GM19240 (cell line): ENCODE results near the gene GRIK2.
"Not testable (repeated sequence)": the region's sequence is repeated elsewhere in the genome, so short reads cannot be mapped to it uniquely, and the experiment has no call there.

ENCODE experiments used
- DNase-seq: peaks from one replicate; pipeline ENCODE4 v3.0.0; 2011; ENCODE audit warnings: low spot score; ENCODE audit not compliant: insufficient read length

Gene GRIK2

DNA sequence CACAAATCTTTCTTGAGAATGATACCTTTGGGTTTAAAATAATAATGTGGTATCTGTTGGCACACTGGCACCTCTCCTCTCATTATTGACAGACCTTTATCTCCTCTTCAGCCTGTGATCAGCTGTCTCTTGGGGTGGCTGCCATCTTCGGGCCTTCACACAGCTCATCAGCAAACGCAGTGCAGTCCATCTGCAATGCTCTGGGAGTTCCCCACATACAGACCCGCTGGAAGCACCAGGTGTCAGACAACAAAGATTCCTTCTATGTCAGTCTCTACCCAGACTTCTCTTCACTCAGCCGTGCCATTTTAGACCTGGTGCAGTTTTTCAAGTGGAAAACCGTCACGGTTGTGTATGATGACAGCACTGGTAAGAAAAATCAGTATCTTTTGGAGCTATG is 232.8 kb downstream of the GRIK2 start:
- no peak for DNase-seq

DNA sequence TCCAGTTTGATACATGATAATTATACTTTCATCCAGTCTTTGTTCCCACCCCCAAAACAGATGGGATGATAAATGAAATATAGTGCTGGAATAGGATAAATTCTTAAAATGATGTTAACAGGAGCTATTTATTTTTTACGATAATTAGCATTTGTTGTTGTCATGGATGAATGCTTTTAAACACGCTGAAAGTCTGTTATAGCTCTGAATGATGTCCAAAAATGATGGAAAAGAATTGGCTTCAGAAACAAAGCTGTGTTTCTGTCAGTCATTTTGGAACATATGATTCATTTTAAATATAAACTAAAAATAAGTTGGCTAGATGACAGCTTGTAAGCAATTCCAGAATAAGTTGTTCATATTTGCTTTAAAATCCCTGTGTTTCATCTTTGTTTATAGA is 237.4 kb downstream of the GRIK2 start:
- DNase-seq = no peak

DNA sequence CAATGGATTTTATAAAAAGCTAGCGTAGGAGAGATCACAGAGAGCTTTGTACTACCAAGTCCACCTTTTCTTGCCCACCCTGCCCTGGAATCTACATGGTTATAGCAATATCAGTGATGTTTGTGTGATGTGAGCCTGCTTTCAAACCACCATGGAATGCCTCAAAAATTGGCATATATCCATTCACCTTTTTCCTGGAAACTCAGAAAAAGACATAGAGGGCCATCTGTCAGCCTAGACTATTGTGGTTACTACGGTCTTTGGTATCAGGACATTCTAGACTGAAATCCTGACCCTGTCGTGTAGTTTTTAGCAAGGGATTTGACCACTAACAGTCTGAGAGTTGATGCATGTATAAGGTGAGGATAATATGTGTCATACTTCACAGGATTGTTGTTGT is 239.6 kb downstream of the GRIK2 start:
- no peak for DNase-seq

DNA sequence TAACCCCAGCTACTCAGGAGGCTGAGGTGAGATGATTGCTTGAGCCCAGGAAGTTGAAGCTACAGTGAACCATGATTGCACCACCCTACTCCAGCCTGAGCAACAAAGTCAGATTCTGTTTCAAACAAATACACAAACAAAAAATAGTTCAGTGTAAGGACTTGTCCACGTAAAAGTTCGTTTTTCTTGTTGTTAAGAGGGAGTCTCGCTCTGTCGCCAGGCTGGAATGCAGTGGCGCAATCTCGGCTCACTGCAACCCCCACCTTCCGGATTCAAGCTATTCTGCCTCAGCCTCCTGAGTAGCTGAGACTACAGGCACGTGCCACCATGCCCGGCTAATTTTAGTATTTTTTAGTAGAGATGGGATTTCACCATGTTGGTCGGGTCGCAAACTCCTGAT is 245.4 kb downstream of the GRIK2 start:
- not testable (repeated sequence) for DNase-seq

DNA sequence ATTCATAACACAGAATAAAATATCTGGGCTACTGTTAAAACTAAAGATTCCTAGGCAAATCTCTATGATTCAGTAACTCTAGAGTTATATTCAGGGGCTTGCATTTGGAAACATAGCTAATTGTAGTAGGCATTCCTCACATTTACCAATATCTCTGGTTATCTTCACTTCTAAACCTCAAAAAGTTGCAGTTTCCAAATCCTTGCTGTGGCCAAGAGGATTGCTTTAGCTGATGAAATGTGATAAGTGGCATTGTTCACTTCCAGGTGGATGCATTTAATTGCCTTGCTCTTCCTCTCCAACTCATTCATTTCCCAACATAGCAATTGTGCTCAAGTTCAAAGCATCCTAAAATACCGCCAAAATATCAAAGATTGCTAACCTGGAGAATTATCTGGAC is 246.6 kb downstream of the GRIK2 start:
- DNase-seq = no peak

DNA sequence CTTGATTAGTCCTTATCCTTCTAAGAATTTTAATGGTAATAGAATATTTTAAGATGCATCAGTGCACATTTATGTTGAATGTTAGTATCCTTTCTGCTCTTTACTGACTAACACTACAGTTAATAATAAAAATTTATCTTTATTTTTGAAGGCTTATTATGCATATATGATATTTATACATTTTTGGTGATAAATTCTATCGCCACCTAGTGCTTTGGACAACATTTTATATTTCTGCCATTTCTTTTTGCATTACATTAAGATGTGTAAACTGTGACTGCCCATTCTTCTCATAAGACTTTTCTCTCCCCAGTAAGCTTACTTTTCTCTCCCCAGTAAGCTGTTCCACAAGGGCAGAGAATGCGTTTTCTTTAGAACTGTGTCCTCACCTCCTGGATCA is 252.3 kb downstream of the GRIK2 start:
- no peak for DNase-seq

DNA sequence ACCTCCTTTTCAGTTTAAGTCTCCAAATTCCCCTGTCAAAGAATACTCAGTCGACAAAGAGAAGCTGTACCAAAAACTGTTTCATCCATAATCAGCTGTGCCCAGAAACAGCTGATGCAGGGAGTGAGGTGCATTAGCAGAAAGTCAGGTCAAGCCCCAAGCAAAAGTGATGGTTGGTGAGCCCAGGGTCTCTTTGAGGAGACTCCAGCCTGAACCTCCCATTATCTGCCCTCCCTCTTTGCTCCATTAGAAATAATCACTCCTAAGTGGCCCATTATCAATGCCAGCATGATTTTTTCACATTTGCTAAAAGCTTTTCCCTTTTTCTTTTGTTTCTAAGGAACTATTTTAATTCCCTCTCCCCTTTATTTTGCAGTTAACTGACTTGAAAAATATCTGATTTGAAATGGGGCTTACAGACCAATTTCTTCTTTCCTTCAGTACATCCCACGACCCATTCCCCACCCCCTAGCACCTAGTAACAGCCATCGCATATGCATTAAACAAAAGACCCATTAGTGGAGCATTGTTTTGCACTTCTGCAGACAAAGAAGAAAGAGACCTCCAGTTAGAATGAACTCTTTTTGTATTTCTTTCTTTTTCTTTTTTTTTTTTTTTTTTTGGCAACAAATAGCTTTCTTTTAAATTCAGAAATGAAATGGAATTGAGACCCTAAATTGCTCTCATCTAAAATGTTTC is 257.0 kb downstream of the GRIK2 start:
- DNase-seq = no peak

DNA sequence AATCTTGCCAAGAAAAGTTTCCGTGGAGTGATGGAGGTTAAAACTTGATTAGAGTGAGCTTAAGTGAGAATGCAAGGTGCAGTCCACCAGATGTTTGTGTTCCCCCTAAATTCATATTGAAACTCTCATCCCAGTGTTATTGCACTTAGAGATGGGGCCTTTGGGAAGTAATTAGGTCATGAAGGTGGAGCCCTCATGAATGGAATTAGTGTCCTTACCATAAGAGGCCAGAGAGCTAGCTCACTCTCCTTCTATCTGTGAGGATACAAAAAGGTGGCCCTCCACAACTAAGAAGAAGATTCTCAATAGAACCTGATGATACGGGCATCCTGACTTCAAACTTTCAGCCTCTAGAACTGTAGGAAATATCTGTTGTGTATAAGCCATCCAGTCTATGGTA is 258.6 kb downstream of the GRIK2 start:
- no peak for DNase-seq

DNA sequence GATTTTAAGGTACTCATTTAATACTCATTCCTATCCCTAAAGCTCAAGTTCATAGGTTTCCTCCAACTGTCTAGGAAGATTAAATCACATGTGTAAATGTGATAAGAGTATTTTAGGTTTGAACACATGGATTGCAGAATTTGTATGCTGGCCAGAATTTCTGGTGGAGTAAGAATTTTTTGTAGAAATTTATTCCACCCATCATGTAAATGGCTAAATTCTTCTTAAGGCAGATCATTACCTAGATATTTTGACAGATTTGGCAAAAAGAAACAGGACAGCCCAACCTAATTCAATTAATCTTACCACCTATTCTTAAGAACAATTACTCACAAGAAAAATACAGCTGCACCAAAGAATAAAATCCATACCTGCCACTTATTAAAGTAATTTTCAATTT is 261.6 kb downstream of the GRIK2 start:
- DNase-seq = no peak

DNA sequence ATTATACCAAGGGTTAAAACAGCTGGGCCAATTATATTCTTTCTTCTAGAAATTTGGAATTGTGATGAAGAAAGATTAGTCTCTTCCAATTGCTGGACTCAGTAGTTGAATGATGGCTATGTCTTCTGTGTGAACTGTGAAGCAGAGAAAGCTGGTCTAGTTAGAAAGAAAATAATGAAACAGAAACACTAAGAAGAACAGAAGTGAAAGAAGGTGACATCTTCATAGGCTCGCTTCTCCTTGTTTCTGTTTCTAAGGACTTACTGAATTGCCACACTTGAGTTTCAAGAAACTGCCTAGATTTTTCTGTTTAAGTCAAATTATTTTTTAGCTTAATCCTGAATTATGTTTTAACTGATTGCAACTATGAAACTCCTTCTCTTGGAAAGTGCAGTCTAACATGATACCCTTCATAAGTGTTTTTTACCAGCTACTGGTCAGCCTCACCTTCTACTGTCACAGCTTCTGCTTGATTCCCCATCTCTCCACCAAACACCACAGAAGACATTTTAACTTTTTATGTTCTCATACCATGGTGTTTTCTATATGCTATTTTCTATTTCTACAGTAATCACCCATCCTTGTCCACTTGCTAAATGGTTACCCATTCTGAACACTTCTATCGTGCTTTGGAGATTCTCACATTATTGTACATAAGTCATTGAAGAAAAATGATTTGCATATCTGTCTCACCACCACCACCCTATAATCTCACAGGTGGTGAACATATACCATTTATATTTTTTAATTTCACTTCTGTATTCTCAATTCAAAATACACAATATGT is 268.8 kb downstream of the GRIK2 start:
- DNase-seq = no peak

DNA sequence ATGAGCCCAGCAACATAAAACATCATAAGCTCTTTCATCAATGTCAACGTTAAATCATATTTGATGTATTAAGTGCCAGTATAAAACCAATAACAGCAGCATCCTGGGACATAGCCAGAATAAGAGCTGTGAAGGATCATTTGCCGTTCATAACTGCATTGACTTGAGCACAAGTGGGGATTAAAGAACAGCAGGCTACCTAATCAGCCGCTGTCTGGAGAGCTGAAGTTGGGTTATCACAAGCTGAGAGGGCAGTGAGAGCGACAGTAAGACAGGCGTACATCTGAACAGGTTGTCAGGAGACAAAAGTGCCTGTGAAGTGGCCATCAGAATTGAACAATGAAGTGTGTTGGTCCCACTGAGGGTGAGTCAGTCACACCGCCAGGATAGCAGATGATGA is 269.6 kb downstream of the GRIK2 start:
- DNase-seq = no peak

DNA sequence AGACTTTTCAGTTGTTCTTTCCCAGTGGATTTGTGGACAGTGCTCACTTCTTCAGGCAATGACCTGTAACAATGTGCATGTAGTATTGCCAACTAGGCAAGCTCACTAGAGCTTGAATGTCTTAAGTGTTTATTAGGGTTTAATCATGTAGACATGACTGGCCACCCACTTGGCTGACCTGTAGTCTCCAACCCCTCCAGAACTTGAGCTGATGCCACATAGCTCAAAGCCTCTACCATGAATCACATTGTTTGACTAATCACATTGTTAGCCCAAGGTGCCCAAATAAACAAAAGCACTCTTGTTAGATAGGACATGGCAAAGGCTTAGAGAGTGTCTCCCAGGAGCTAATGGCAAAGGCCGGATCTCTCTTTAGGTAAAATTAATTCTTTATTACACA is 272.7 kb downstream of the GRIK2 start:
- no peak for DNase-seq

DNA sequence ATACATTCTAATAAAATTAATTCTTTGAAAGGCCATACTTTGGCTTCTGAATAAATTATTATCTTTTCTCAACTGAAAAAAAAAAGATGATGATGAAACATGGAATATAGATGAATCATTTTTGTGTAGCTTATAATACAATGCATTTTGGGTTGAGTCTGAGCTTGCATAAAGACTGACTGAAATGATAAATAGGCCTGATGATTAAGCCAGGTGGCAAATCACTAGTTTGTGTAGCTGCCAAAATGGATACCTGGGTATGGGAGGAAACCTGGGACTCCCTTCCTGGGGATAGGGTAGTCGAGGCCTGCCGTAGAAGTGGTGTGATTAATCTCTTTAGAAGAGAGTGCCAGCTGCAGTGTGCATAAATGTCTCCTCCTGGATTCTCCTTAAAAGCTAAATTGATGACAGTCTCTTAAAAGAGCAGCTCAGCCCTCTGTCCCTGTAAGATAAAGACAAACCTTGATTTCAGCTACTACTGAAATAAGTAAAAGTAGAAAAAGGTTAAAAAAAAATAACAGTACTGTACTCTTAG is 275.1 kb downstream of the GRIK2 start:
- no peak for DNase-seq

DNA sequence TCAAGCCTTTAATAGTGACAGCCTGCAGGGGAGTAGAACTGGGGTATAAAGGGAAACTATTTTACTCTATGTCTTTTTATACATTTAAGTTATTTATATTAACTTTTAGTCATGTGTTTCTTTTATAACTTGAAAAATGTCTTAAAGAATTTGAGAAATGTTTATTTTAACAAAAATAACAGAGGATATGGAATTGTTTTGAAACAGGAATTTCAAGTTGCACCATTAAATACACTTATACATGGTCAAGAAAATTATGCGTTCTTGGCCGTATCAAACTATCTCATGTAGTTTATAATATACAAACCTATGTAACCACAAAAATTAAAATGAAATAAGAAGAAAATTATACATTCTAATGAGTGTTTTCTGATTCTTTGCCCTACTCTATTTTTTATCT is 282.7 kb downstream of the GRIK2 start:
- no peak for DNase-seq

DNA sequence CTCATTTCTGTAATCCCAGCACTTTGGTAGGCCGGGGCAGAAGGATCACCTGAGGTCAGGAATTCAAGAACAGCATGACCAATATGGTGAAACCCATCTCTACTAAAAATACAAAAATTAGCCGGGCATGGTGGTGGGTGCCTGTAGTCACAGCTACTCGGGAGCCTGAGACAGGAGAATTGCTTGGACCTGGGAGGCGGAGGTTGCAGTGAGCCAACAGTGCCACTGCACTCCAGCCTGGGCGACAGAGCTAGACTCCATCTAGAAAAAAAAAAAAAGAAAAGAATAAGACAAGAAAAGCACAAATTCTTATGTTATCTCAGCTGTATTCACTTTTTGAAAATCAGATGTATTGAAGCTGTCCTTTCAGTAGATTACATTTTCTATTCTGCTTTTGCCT is 289.4 kb downstream of the GRIK2 start:
- no peak for DNase-seq

DNA sequence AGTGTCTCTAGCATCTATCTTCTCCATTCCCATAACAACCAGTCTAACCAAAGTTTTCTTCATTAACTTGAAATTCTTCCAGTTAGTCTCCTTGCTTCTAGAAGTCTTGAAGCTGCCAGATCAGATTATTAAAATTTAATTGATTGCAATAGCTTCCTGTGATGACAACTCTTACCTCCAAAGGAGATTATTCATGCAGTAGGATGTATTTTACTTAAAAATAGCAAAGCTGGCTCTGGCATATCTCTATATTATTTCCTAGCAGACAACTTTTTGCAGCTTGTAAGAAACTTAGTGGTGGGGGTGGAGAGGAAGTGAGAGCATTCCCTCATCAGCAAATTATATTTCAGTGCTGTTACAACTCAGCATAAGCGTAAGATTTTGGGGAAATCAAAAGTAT is 290.4 kb downstream of the GRIK2 start:
- no peak for DNase-seq

DNA sequence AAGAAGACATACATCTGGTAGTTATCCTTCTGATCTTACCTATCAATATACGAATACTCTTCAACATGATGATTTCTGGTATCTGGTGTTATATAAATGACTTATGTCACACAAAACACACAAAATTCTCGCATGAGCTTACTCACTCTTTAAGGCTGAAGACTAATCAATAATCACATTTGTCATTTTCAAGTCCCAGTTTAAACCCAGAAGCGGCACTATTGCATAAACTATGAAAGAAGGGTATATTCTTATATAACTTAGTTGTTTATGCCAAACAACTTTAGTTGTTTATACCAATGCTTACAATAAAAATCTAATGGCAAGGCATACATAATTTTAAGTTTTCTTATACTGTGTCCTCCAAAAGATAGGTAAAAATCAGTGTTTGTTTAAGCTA is 293.1 kb downstream of the GRIK2 start:
- no peak for DNase-seq

DNA sequence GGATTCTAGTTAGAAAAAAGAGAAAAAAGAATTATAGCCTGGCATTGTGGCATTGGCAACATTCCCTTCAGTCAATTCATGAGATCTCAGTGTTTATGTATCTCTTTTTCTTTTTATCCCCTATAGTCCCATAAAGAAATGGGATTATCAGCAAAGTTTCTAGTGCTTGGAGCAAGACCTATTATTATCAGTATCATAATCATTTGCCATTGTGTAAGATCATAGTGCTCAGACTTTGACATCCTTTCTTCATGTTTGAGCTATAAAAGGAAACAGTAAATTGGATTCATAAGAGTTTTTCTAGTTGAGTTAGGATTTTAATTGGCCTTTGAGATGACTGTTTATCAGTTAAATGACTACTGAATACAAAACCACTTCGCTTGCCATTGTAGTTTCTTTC is 295.6 kb downstream of the GRIK2 start:
- no peak for DNase-seq

DNA sequence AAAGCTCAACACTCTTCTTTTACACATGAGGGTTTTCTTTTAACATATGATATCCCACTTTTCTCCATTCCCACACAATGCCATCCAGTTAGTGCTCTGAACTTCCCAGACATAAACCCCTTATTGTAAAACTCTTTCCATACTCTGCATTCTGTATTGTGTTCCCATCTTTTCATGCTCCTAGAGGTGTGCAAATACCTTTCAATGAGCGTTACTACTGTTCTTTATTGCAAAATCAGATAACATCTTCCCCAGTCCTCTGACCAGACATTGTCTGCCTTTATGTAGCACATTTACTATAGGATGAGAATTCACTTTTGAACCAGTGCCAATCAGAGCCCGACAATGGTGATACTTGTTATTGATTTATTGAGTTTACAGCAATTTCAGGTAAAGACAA is 296.2 kb downstream of the GRIK2 start:
- no peak for DNase-seq

DNA sequence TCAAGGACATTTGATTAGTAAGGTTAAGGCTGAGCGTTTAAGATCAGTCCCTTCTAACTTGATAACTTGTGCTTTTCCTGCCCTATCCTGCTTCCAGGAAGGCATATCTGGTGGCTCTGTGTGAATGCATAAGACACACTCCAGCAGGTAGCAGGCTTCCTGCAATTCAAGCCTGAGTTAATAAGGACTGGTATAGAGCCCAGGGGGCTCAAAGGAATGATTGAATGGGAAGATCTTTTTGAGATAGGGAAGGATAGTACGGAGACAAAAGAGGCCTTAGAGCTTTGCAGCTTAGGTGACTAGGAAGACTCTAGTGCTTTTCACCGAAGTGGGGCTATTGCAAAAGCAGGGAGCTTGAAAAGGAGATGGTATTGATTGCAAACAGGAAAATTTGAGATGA is 307.1 kb downstream of the GRIK2 start:
- DNase-seq = no peak

DNA sequence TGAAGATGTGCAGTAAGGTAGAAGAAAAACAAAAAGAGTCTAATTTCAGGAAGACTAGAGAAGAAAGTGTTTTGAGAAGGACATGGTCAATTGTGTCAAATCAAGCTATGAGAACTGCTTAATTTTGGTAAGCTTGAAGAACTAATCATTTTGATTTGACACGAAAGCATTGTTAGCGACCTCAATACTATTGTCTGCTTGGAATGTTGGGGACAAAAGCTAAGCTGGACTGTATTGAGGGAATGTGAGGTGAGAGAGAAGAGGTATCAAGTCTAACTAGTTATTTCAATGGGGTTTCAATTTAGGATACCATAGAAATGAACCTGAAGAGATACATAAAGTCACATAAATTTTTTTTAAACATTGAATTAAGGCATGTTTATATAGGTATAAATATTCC is 309.8 kb downstream of the GRIK2 start:
- DNase-seq = no peak

DNA sequence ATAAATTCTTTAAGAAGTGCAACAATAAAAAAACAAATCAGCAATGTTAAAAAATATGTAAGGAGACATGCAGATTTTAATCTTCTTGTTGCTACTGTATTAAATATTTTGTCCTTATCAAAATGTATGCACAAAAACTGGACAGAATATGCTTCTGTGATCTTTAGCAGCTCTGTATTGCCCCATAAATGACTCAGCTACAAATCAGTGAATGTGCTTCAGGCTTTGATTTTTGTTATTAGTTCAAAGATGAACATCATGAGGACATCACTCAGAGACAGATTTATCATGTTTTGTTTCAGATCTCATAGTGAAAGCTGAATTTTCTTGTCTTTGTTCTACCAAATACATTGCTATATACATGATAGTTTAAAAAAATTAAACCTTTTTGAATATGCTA is 312.4 kb downstream of the GRIK2 start:
- DNase-seq = no peak

DNA sequence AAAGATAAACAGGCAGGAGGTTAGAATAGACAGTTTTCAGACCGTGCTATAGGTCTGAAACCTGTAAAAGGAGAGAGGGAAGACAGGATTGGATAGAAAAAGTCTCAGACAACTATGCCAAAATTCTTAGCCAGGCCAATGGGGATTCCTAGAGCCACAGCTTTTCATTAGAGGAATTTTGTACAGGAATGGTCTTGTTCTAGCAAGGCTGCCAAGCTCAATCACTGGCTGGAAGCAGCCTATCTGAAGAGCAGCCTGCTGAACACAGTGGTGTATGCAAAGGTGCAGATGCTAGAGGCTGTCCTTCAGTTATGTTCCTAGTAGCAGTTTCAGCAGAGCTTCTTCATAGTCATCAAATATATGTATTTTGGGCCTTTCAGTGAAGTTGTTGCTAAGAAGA is 313.1 kb downstream of the GRIK2 start:
- no peak for DNase-seq
